ENCODE measurements around the gene VTI1B.

GRCh38 chr14:67636361-67636919, 38.0 kb downstream of the VTI1B start:
- TF ChIP-seq POLR2A (IDR thresholded peaks at IDR 0.05; ENCODE audit: low read depth), result no peak
- TF ChIP-seq CTCF (IDR thresholded peaks at IDR 0.05), result no peak
- TF ChIP-seq EP300 (IDR thresholded peaks at IDR 0.05), result no peak
- no peak for TF ChIP-seq POLR2AphosphoS5 (IDR thresholded peaks at IDR 0.05)

All from esophagus muscularis mucosa (tissue), 4 donors.